CD4-positive, CD25-positive, alpha-beta regulatory T cell (primary cell): Measurements from ENCODE around the gene PANK4. TPM values are rescaled to one million over a fixed set of nuclear protein-coding genes. Genes with fewer than 3 reads are reported as not detected.

Experiments used
- ATAC-seq, 2 donors: fragments of 150-1000 bp; cut with Tn5 transposase; one replicate each; pipeline ENCODE4 v1.10.0; 2021; ENCODE audit warnings: low read depth in 2 of 2, moderate number of reproducible peaks in 2 of 2, moderate library complexity in 1 of 2
- DNase-seq, 3 donors: peaks; one replicate each; pipeline versions ENCODE4 v3.0.0 to v3.0.0-alpha.2; 2012 to 2022; ENCODE audit warnings: mixed read lengths in 1 of 3
- H3K27ac ChIP-seq: one replicate; pipeline ENCODE4 v1.7.0; 2013; ENCODE audit warnings: mild to moderate bottlenecking, low read length; ENCODE audit not compliant: insufficient read depth, poor library complexity, severe bottlenecking
- H3K27me3 ChIP-seq: one replicate; pipeline ENCODE4 v1.7.0; 2013; ENCODE audit warnings: low read length; ENCODE audit not compliant: control insufficient read depth, insufficient read depth
- H3K36me3 ChIP-seq: one replicate; pipeline ENCODE4 v1.7.0; 2013; ENCODE audit warnings: mild to moderate bottlenecking, low read length, moderate library complexity; ENCODE audit not compliant: control insufficient read depth, insufficient read depth
- H3K4me1 ChIP-seq: 2 replicates; pipeline ENCODE4 v1.7.0; 2013; ENCODE audit warnings: mild to moderate bottlenecking, low read length; ENCODE audit not compliant: insufficient read depth, control insufficient read depth, poor library complexity, severe bottlenecking
- H3K4me3 ChIP-seq: one replicate; pipeline ENCODE4 v1.7.0; 2013; ENCODE audit warnings: low read depth, mild to moderate bottlenecking, low read length, moderate library complexity
- H3K9me3 ChIP-seq, 2 experiments: 1 replicate in 1 of 2; 2 replicates in 1 of 2; pipeline ENCODE4 v1.7.0; 2013; ENCODE audit warnings: low read length in 2 of 2, mild to moderate bottlenecking in 1 of 2, moderate library complexity in 1 of 2; ENCODE audit not compliant: control insufficient read depth in 2 of 2
- H3K27ac Mint-ChIP-seq, 3 donors: one replicate each; pipeline ENCODE4 v1.8.0; 2020 to 2022; ENCODE audit warnings: mild to moderate bottlenecking in 3 of 3, mixed read lengths in 3 of 3, moderate library complexity in 2 of 3
- H3K27me3 Mint-ChIP-seq: one replicate; pipeline ENCODE4 v1.8.0; 2022; ENCODE audit warnings: mild to moderate bottlenecking, mixed read lengths
- H3K36me3 Mint-ChIP-seq: one replicate; pipeline ENCODE4 v1.8.0; 2020; ENCODE audit warnings: mixed read lengths
- H3K4me1 Mint-ChIP-seq, 4 donors: one replicate each; pipeline ENCODE4 v1.8.0; 2020 to 2022; ENCODE audit warnings: mixed read lengths in 4 of 4, mild to moderate bottlenecking in 1 of 4
- H3K4me3 Mint-ChIP-seq, 4 donors: one replicate each; pipeline ENCODE4 v1.8.0; 2020 to 2022; ENCODE audit warnings: mild to moderate bottlenecking in 4 of 4, mixed read lengths in 4 of 4, moderate library complexity in 3 of 4
- H3K9me3 Mint-ChIP-seq, 7 donors: one replicate each; pipeline ENCODE4 v1.8.0; 2020 to 2022; ENCODE audit warnings: mixed read lengths in 7 of 7, mild to moderate bottlenecking in 3 of 7, moderate library complexity in 2 of 7
- polyA plus RNA-seq, 4 donors: library from polyadenylated mRNA; unstranded; fragments of 300-500 nt; fragmentation: Illumina TruSeq; gene quantifications; one replicate each; pipeline ENCODE4 v1.2.3, GENCODE V29; 2021
- total RNA-seq: library from RNA; stranded (reverse); gene quantifications from one replicate; pipeline ENCODE4 v1.2.3, GENCODE V29; 2022

Gene PANK4
- total and polyA plus RNA-seq, 5 donors from 2014 or later, result 16.8 to 66.6 (median 17.7) TPM

DNA sequence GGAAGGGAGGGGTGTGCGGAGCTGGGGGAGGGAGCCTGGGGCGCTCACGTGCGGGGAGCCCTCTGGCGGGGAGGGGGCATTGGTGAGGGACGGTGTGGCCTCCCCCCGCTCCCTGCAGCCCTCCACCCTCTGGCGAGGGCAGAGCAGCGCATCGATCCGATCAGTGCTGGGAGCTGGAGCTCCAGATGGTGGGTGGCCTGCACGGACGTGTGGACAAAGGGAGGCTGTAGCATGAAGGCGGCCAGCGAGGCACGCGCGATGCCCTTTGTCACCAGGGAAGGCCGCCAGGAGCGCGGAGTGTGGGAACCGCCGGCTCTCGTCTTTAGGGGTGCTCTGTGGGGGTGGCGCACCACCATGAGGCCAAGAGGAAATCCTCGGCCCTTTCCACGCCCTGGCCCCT is 9.1 kb upstream of the PANK4 start:
- peaks cover 0 to 10% (median 0%) of the 10 kb centered on the region in 4 donors for H3K4me1 Mint-ChIP-seq
- H3K36me3 Mint-ChIP-seq, result no peaks in the 10 kb centered on the region
- no peak for DNase-seq
- Histone ChIP-seq H3K9me3 (no peaks in the 10 kb centered on the region), H3K4me1 (peaks cover 7% of the 10 kb centered on the region), H3K36me3 (no peaks in the 10 kb centered on the region), H3K27me3 (peaks cover 3% of the 10 kb centered on the region), H3K4me3 (no peak overlapping the region), H3K27ac (no peak overlapping the region)
- peaks cover 42% of the 10 kb centered on the region for H3K27me3 Mint-ChIP-seq
- ATAC-seq, result no peak
- H3K9me3 Mint-ChIP-seq, result no peaks in the 10 kb centered on the region
- peak overlapping the region in 1 of 4 donors; percentile 29 for H3K4me3 Mint-ChIP-seq
- no peak overlapping the region for H3K27ac Mint-ChIP-seq

DNA sequence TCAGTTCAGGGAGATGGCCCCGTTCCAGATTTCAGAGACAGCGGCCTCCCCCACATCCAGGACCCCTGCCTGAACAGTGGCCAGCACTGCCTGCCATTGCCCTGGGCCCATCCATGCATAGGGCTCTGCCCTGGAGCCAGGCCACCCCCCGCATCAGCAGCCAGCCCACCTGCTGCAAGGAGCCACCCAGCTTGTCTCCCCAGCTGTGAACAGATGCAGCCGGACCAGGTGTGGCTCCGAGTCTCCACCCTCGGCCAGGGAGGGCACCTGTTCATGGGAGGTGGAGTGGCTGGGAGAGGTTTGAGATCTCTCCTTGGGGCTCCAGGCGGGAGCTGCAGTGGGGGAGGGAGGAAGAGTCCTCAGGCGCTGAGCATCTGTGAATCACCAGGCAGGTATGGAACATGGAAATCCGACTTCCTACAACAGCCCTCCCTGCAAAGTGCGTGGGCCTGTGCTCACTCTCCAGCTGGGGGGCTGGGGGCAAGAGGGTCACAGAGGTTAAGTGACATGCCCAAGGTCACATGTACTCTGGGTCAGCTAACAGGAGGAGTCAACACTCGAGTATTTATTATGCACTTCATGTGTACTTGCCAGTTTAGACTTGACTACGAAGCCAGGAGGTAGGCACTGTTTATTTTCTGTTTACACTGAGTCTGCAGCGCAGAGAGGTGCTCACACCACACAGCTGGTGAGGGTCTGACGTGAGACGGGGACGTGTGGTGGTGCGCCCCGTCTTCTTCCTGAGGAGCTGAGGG is 8.5 kb upstream of the PANK4 start:
- H3K4me1 ChIP-seq, result peaks cover 13% of the 10 kb centered on the region
- Mint-ChIP-seq H3K27ac (peak overlapping the region in 1 of 3 donors; percentile 66), H3K4me3 (peak overlapping the region in 1 of 4 donors; percentile 29), H3K36me3 (no peaks in the 10 kb centered on the region), H3K4me1 (peaks cover 0 to 10% (median 0%) of the 10 kb centered on the region in 4 donors), H3K27me3 (peaks cover 42% of the 10 kb centered on the region), H3K9me3 (no peaks in the 10 kb centered on the region)
- H3K36me3 ChIP-seq, result no peaks in the 10 kb centered on the region
- no peak for ATAC-seq
- no peak overlapping the region for H3K27ac ChIP-seq
- no peak overlapping the region for H3K4me3 ChIP-seq
- H3K27me3 ChIP-seq, result peaks cover 3% of the 10 kb centered on the region
- no peak for DNase-seq
- H3K9me3 ChIP-seq, result no peaks in the 10 kb centered on the region

DNA sequence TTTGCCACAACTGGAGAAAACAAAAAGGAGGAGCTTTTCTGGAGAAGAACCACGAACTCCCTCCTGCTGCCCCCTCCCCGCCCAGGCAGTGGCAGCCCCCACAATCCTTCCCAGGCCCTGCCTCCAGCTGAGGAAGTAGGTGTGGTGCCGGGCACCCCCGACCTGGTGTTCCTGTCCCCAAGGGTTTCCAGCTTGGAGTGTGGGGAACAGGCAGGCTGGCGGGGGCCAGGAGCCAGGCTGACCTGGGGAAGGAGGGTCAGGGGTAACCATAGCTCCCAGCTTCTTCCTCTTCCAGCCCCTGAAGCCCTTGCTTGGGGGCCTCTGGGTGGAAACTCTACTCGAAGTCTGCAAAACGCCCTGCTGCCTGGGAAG is 7.9 kb upstream of the PANK4 start:
- Mint-ChIP-seq H3K27ac (no peak overlapping the region), H3K4me3 (no peak overlapping the region), H3K4me1 (peaks cover 0 to 10% (median 0%) of the 10 kb centered on the region in 4 donors), H3K36me3 (no peaks in the 10 kb centered on the region), H3K27me3 (peaks cover 42% of the 10 kb centered on the region), H3K9me3 (no peaks in the 10 kb centered on the region)
- Histone ChIP-seq H3K9me3 (no peaks in the 10 kb centered on the region), H3K27me3 (peaks cover 3% of the 10 kb centered on the region), H3K4me1 (peaks cover 17% of the 10 kb centered on the region), H3K27ac (no peak overlapping the region), H3K36me3 (no peaks in the 10 kb centered on the region), H3K4me3 (no peak overlapping the region)
- no peak for DNase-seq
- no peak for ATAC-seq

DNA sequence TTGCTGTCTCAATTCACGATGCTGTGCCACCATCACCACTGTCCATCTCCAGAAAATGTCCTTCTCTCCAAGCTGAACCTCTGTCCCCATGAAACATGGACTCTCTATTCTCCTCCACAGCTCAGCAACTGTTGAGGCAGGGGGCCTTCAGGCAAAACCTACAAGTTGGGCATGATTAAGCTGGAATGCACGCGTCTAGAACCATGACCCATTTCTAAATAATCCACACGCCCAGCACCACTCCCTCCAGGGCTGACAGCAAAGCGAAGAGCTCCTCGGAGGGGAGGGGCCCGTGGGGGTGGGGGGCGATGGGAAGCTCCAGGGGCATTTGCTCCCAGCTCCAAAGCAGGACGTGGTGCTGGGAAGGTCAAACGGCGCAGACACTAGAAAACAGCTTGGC is 7.0 kb upstream of the PANK4 start:
- DNase-seq (no peak), ATAC-seq (no peak)
- Mint-ChIP-seq H3K36me3 (no peaks in the 10 kb centered on the region), H3K27me3 (peaks cover 51% of the 10 kb centered on the region), H3K4me1 (peaks cover 0 to 17% (median 4%) of the 10 kb centered on the region in 4 donors), H3K9me3 (no peaks in the 10 kb centered on the region), H3K27ac (no peak overlapping the region), H3K4me3 (peak overlapping the region in 1 of 4 donors; percentile 68)
- peaks cover 3% of the 10 kb centered on the region for H3K27me3 ChIP-seq
- no peaks in the 10 kb centered on the region for H3K36me3 ChIP-seq
- no peak overlapping the region for H3K4me3 ChIP-seq
- H3K4me1 ChIP-seq, result peaks cover 26% of the 10 kb centered on the region
- H3K9me3 ChIP-seq, result no peaks in the 10 kb centered on the region
- H3K27ac ChIP-seq, result no peak overlapping the region

DNA sequence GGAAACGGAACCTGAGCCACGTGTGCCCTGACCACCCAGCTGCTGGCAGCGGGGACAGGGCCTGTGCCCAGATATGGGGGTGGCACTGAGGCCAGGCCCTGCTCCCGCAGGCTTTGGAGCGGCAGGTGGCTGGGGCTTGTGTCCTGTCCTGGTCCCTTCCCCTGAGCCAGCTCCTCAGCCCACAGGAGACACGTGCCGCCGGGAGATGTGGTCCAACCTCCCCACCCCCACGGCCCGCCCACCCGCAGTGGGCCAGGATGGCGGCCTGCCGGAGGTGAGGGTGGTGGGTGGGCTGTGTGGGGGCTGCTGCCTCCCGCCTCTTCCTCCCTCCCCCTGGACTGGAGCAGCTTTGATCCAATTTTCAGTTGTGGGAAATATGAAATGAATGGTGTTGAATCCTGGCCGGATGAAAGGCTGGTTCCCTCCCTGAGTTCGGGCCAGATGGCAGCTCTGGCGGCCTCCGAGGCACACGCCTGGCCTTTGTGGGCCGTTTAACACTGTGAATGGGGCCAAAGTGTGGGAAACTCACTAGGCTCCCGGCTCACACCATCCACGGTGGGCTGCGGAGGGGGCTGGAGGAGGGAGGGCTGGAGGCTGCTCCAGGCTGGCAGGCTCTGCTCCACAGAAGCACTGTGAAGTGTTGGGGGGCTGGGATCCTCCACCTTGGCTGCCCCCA is 6.2 kb upstream of the PANK4 start:
- Mint-ChIP-seq H3K27ac (no peak overlapping the region), H3K36me3 (no peaks in the 10 kb centered on the region), H3K4me3 (no peak overlapping the region), H3K4me1 (peaks cover 0 to 17% (median 4%) of the 10 kb centered on the region in 4 donors), H3K9me3 (no peaks in the 10 kb centered on the region), H3K27me3 (peaks cover 53% of the 10 kb centered on the region)
- no peak overlapping the region for H3K4me3 ChIP-seq
- H3K4me1 ChIP-seq, result peaks cover 26% of the 10 kb centered on the region
- H3K27ac ChIP-seq, result no peak overlapping the region
- DNase-seq (no peak), ATAC-seq (no peak)
- no peaks in the 10 kb centered on the region for H3K36me3 ChIP-seq
- peaks cover 3% of the 10 kb centered on the region for H3K27me3 ChIP-seq
- no peaks in the 10 kb centered on the region for H3K9me3 ChIP-seq

DNA sequence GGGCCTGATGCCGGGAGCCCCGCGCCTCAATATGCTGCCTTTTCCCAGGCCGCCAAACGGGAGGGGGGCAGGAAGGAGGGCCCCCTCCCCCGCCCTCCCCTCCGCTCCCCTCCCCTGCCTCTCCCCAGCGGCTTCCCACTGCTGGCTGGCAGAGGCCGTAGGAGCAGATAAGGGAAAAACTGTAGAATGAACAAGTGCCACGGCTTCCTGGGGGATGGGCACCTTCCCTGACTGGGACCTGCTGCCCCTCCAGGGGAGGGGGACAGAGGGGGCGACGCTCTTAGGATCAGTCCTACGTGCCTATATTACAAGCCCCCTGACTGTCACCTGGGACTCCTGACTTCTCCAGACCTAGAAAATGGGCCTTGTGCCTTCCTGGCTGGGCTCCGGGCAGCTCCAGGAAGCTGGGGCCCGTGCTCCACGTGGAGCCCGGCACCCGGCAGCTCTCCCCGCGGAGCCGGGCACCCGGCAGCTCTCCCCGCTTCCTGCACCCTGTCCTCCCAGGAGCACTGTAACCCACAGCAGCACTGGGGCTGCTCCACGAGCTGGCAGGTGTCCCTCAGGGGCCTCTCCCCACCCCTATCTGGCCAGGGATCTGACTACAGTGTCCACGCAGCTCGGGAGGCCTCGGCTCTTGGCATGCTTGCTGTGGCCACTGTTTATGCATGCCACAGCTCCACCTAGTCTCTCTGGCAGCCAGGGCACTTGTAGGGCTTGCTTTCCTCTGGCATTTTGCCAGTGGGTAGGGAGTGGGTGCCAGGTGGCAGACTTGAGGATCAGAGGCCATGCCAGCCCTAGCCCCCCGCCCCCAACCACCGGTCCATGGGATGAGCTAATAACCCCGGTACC is 4.3 kb upstream of the PANK4 start:
- ATAC-seq (no peak), DNase-seq (no peak)
- Mint-ChIP-seq H3K36me3 (no peaks in the 10 kb centered on the region), H3K4me3 (peak overlapping the region; percentile 56 to 74 (median 62)), H3K27me3 (peaks cover 53% of the 10 kb centered on the region), H3K9me3 (no peaks in the 10 kb centered on the region), H3K27ac (no peak overlapping the region), H3K4me1 (peaks cover 0 to 28% (median 5%) of the 10 kb centered on the region in 4 donors)
- Histone ChIP-seq H3K27ac (no peak overlapping the region), H3K4me1 (peaks cover 35% of the 10 kb centered on the region), H3K4me3 (no peak overlapping the region), H3K9me3 (no peaks in the 10 kb centered on the region), H3K36me3 (no peaks in the 10 kb centered on the region), H3K27me3 (peaks cover 3% of the 10 kb centered on the region)

DNA sequence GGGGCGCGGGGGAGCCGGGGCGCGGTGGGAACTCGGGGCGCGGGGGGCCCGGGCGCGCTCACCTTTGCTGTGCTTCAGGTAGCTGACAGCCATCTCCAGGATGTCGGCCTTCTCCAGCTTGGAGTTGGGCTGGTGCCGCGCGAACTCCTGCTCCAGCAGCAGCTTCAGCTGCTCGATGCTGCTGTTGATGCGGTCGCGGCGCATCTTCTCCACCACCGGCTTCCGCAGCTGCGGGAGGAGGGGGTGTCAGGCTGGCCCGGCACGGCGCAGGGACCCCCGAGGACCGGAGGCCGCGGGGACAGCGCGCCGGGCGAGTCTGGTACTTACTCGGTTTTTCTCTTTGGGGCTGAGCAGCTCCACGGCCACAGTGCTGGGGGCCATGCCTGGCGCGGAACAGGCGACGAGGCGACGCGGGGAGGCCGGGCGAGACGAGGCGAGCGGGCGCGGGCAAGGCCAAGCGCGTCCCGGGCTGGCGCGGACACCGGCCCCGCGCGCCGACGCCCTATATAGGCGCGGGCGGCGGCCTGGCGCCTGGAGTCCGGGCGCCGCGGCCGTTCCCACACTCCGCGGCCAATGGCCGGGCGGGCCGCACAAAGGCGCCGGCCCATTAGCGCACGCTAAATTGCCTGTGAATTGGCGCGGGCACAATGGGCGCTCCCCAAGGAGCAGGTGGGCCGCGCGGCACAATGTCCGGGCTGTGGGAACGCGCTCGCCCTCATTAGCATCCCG is 3.6 kb upstream of the PANK4 start, which contains the start of gene HES5:
Gene HES5, minus strand, starts transcription at position 480 of the 729 bp plus-strand sequence. Its CDS starts 99 bp downstream, at position 381.
- Histone ChIP-seq H3K4me3 (no peak within 1 kb of the TSS), H3K36me3 (no peaks in the 10 kb centered on the region), H3K4me1 (peaks cover 43% of the 10 kb centered on the region), H3K27ac (no peak within 1 kb of the TSS), H3K9me3 (no peaks in the 10 kb centered on the region), H3K27me3 (peaks cover 3% of the 10 kb centered on the region)
- Mint-ChIP-seq H3K9me3 (no peaks in the 10 kb centered on the region), H3K27ac (no peak within 1 kb of the TSS), H3K27me3 (peaks cover 49% of the 10 kb centered on the region), H3K4me1 (peaks cover 0 to 32% (median 9%) of the 10 kb centered on the region in 4 donors), H3K4me3 (peak within 1 kb of the TSS; percentile 74 to 87 (median 81)), H3K36me3 (no peaks in the 10 kb centered on the region)
- DNase-seq, result no peak
- ATAC-seq, result no peak
